ENCODE measurements around the gene SIPA1. TPM values are rescaled to one million over a fixed set of nuclear protein-coding genes. Genes with fewer than 3 reads are reported as not detected.

SIPA1 gene
- total RNA-seq, 1 donor from 2014 or later, result 45.3 TPM

DNA sequence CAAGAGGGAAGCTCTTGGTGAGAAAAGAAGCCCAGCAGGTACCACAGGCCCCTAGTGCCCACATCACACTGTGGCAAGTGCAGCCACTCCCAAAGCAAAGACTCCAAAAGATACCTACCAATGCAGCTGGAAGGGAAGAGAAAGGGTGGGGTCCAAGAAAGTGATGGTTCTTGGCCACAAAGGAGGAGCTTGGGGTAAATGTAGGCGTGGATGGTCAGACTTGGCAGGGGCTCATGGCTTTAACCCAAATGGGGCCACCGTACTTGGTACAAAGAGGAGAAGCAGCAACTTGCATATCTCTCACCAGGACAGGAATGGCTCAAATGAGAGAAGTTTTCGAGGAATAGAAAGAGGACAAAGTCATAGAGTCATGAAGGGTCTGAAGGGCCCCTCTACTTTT, 28.7 kb upstream of the SIPA1 start:
- DNase-seq (ENCODE audit: low read depth, low spot score), result no peak

DNA sequence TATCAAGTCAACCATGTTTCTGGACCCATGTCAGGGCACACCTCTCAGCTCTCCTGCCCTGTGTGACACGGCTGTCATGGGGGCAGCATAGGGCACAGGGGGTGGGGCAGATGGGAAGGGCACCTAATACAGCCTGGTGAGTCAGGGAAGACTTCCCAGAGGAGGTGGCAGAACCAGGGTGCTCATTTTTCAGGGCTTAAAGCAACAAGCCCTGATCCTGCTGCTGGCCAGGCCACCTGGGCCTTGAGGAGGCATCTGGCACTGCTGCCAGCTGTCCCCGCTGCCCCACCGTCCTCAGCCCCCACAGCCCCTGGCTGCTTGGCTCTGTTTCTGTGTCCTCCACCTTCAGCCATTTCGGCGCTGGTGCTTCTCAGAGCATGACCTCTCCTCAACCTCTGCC, 28.2 kb upstream of the SIPA1 start:
- no peak for DNase-seq (ENCODE audit: low read depth, low spot score)

DNA sequence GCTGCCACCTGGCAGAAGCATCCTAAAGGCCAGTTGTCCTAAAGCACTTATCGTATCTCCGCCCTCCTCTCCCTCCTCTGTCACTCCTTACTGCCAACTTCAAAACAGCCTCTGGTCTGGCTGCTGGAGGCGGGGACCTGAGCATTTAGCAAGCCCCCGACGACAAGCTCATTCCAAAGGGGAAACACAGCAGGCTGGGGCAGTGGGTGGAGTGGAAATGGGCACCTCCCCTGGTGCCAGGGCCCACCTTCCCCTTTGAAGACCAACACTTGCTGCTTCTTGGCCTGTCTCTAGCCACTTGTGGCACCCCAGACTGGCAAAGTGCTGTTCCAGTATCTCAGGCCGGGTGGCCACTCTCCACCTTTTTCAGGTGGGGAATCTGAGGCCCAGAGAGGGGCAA, 27.5 kb upstream of the SIPA1 start:
- no peak for DNase-seq (ENCODE audit: low read depth, low spot score)

DNA sequence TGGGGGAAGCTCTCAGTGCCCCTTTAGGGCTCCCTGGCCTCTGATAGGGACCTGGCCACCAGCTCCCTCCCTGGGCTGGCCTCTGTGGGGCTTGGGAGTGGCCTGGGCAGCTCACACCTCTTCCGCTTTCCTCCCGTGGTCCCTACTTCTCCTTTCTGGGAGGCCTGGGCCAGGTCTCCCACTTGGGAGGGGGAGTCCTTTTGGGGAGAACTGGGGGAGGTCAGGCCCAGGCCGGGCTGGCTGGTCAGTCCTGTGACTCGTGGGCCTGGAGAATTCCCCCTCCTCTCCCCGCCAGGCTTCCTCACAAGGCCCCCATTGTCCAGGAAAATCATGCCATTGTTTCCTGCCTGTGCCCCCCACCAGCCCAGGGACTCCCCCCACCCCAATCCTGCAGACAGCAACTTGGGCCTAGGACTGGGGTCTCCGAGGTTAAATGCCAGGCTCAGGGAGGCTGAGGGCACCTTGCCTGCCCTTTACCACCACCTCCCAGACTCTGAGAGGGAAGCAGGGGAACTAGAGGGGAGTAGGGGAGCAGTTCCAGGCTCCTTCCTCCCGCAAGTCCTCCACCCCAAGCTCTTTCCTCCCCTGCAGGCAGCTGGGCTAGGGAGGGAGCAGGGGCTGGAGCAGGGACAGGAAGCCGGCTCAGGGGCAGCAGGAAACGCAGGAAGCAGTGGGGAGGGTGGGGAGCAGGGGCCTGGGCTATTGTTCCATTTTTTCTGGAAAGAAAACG, 26.7 kb upstream of the SIPA1 start:
- DNase-seq (ENCODE audit: low read depth, low spot score), result peak; percentile 84

DNA sequence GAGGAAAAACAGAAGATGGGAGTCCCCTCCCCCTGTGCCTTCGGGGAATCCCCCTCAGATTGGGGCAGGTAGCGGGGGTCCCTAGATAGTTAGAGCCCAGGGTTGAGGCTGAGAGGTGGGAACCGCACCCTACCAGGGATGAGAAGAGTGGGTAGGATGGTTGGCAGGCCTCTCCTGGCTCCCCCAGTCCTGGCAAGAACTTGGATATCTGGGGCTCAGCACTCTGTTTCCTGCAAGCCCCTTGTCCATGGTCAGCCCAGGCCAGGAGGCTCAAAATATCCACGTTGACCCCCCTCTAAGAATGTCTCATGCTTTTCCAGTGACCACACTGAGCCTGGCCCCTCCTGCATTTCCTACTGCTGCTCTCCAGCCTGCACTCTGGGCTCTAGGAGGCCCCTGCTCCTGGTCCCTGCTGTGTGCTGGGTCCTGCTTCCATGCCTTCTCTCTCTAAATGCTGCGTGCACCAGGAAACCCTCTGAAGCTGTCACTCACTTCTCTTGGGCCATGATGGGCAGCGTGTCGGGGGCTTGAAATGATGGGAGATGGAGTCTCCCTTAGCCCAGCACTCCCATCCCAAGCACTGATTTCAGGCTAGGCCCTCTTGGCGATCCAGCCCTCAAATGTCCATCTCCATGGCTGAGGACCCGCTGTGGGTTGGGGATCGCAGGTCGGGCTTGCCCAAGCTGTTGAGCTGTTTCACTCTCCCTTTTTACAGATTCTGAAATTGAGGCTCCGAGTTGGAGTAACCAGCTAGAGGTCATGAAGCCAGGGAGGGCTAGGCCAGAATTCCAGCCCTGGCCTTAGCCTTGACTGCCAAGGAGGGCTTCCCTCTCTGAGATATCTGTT, 25.9 kb upstream of the SIPA1 start:
- DNase-seq (ENCODE audit: low read depth, low spot score), result peak; percentile 59

DNA sequence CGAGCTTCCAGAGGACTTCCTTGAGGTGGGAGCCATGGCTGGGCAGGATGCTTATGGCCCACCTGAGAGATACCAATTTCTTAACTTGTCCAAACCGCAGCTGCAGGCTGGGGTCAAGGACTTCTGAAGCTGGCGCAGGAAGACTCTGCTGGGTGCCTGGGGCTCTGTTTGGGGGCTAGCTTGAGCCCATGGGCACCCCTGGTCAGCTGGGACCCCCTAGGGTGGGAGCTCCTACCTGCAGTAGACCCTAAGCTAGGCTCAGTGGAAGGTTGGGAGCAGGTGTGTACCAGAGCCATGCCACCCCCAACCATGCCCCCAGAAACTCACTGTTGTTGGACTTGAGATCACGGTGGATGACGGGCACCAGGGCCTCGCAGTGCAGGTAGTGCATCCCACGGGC, 25.2 kb upstream of the SIPA1 start:
- DNase-seq (ENCODE audit: low read depth, low spot score), result no peak

DNA sequence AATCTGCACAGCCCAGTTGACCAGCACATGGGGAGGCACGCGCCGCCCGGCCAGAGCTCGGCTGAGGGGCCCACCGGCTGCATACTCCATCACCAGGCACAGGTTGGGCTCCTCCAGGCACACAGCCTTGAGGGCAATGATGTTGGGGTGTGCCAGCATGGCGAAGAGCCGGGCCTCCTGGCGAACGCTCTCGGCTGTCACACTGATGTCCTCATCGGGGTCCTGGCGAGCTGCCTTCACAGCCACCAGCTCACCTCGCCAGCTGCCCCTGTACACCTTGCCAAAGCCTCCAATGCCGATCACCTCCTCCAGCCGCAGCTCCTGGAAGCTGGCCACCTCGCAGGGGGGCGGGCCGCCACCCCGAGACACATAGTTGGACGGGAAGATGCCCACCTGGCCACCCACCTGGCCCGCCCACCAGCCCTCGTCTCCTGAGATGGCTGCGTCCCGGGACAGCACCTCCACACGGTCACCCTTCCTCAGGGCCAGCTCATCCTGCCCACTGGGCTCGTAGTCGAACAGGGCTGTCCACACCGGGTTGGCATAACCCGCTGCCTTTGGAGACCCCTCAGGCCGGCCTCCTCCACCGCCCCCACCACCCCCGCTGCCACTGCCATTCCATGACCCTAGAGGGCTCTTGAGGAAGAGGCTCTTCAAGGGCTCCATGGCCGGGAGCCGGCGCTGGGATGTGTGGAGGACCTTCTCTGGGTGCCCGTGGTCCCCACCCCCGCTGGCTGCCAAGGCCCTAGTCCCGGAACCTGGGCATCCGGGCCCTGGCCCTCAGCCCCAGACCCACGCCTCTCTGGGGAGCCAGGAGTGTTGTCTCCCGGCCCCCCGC, 24.6 kb upstream of the SIPA1 start:
- no peak for DNase-seq (ENCODE audit: low read depth, low spot score)

DNA sequence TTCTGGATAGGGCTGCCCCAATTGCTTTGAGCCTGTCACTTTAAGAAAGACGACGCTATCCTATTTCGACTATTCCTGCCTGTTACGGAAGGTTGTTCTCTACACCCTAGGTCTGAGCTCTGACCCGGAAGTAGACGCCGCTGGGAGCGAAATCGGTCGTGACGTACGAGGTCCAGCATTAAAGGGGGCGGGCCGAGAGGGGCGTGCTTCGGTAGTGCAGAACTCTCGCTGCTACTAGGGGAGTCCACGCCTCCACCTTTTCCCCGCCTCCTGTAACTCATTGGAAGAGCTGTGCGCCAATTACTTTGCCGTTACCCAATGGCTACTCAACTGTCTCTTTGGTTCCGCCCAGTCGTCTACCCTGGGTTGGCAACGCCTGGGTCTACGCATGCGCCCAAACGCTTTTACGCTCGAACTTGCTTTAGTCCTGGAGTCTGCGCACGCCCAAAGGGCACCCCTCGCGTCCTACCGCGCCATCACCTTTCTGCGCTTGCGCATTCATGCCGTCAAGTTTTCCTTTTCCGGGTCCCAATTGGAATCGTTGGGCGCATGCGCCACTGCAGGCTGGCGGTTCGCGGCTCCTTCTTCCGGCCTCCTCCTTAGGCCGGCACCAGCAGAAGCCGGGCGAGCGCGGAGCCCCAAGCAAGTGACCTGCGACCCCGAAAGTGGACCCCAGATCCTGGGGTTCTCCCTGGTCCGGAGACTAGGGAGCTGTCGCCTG, 22.5 kb upstream of the SIPA1 start, which contains the start of gene PCNX3:
Gene PCNX3, plus strand, starts transcription at position 548 of the 721 bp plus-strand sequence. CDS start 536 bp downstream, outside the sequence.
- DNase-seq (ENCODE audit: low read depth, low spot score), result peak; percentile 100

DNA sequence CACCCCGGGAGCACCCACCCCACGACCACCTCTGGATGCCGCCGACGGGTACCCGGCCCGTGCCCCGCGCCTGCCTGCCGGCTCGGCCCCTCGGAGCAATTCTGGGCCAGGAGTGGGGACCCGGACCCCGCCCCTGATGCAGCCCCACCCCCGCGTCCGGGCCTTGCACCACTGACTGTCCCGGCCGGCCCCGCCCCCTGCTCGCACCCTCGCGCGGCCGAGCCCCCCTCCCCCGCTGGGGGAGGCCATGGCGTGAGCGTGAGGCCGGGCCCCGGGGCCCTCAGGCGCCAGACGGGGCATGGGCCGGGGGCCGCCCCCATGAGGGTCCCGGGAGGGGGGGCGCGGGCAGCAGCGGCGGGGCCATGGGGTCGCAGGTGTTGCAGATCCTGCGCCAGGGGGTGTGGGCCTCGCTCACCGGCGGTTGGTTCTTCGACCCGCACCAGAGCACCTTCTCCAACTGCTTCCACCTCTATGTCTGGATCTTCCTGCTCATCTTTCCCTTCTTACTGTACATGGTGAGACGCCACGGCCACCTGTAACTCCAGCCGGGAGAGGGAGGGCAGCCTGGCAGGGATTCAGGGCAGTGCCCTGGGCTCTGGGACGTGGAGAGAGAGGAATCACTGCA, 21.8 kb upstream of the SIPA1 start:
- DNase-seq (ENCODE audit: low read depth, low spot score), result no peak

DNA sequence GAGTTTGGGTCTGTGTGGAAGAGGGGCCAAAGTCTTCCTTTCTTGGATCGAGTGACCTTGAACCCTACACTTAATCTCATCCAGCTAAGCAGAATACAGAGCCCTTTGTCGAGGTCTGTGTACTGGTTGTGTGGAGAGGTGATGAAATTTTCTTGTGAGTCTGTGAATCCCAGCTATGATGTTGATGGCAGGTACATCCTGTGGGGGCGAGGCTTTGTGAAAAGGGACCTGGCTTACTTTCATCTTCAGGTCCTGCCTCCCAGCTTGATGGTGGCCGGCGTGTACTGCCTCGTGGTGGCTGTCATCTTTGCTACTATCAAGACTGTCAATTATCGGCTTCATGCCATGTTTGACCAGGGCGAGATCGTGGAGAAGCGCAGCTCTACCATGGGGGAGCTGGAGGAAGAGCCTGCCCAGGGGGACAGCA, 21.3 kb upstream of the SIPA1 start:
- DNase-seq (ENCODE audit: low read depth, low spot score), result no peak

DNA sequence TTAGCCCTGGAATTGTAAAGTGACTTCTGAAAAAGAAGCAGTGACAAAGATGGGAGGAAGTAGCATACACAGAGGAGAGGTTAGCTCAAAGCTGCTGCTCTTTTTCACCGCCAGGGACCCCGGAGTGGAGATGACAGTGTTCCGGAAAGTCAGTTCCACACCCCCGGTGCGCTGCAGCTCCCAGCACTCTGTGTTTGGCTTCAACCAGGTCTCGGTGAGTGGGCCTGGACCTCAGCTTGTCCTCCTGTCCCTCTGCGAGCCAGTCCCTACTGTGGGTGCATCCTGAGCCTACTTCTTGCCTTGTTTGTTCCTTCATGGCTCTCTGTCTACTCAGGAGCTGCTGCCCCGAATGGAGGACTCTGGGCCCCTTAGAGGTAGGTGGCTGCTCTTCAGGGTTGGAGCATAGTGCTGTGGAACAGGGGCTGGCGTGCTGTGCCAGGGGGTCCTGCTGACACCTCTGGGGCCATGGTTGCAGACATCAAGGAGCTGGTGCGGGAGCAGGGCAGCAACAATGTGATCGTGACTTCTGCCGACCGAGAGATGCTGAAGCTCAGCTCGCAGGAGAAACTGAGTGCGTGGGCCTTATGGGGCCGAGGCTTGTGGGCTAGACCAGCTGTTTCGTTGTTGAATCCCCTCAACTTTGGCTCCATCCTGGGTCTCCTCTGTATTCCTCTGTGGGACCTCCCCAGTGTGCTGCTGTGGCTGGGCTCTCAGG, 20.6 kb upstream of the SIPA1 start:
- DNase-seq (ENCODE audit: low read depth, low spot score), result no peak

DNA sequence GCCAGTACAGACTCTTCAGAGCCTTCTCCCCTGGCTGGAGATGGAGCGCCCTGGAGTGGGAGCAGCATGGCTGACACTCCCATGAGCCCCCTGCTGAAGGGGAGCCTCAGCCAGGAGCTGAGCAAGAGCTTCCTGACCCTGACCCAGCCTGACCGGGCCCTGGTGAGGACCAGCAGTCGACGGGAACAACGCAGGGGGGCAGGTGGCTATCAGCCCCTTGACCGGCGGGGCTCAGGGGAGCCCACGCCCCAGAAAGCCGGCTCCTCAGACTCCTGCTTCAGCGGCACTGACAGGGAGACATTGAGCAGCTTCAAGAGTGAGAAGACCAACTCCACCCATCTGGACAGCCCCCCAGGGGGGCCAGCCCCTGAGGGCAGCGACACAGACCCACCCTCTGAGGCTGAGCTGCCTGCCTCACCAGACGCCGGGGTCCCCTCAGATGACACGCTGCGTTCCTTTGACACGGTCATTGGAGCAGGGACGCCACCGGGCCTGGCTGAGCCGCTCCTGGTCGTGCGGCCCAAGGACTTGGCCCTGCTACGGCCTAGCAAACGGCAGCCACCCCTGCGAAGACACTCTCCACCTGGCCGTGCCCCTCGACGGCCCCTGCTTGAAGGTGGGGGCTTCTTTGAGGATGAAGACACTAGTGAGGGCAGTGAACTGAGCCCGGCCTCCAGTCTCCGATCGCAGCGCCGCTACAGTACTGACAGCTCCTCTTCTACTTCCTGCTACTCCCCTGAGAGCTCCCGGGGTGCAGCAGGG, 19.7 kb upstream of the SIPA1 start:
- no peak for DNase-seq (ENCODE audit: low read depth, low spot score)

DNA sequence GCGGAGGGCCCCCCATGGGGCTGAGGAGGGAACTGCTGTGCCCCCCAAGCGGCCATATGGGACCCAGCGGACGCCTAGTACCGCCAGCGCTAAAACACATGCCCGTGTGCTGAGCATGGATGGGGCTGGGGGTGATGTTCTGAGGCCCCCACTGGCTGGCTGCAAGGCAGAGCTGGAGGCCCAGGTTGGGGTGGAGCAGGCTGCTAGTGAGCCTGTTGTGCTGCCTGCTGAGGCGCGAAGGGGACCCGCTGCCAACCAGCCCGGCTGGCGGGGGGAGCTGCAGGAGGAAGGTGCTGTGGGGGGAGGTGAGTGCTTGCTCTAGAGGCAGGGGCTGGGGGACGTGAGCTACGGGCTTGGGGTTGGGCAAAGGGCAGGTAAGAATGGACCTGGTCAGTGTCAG, 19.1 kb upstream of the SIPA1 start:
- DNase-seq (ENCODE audit: low read depth, low spot score), result no peak

DNA sequence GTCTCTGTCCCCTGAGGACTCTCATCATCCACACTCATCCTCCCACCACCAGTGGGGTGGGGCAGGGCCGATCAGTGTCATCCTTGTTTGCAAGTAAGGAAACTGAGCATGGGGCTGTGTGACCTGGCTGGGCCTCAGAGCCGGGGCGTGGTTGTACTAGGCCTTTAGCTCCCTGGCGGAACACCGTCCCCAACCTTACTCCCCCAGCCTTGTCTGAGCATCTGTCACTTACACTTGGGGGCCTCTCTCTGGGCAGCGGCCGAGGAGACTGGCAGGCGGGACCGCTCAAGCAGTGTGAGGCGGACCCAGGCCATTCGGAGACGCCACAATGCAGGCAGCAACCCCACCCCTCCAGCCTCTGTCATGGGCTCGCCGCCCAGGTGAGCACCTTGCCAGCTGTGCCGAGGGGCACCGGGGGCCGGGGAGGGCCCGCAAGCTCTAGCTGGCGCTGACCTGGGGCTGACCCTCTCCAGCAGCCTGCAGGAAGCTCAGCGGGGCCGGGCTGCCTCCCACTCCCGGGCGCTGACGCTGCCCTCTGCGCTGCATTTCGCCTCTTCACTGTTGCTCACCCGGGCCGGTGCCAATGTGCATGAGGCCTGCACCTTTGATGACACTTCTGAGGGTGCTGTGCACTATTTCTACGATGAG, 18.5 kb upstream of the SIPA1 start:
- no peak for DNase-seq (ENCODE audit: low read depth, low spot score)

DNA sequence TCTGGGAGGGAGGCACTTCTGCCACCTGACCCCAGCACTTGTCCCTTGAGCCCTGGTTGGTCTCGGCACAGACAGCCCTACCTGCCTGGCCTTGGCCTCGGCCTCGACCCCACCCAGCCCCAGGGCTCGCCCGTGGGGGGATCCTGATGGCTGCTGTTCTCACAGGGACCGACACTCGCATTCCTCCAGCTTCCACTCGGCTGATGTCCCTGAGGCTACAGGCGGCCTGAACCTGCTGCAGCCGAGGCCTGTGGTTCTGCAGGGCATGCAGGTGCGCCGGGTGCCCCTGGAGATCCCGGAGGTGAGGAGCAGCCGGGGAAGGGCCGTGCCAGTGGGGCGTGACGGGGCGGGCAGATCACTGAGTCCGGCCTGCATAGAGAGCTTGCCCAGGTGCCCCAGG, 17.2 kb upstream of the SIPA1 start:
- no peak for DNase-seq (ENCODE audit: low read depth, low spot score)

DNA sequence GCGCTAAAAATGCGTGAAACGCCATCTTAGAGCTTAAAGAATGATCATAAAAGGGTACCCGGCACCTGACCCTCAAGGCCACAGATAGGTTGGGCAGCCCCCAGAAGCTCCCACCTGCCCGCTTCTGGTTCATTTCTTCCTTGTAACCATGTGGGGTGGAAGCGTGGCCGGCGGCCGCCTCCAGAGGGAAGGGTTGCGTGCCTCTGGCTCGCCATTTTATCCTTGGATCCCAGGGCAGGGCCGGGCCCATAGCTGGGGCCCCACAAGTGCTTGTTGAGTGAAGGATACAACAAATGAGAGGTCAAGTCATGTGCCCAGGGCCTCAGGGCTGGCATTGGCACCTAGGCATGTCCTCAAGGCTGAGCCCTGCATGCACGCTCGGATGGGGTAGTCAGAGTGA, 16.4 kb upstream of the SIPA1 start:
- DNase-seq (ENCODE audit: low read depth, low spot score), result no peak

DNA sequence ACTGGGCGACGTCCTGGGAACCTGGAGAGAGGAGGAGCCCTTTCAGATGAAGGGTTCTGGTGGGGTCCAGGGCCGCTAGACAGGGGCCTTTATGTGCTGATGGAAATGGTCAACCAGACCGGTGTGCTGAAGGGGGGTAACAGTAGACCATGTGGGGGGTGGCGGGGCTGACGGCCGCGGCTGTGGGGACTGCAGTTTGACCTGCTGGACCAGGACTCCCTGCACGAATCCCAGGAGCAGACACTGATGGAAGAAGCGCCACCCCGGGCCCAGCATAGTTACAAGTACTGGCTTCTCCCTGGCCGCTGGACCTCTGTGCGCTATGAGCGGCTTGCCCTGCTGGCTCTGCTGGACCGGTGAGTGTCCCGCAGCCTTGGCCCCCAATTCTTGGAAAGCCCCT, 15.9 kb upstream of the SIPA1 start:
- no peak for DNase-seq (ENCODE audit: low read depth, low spot score)

DNA sequence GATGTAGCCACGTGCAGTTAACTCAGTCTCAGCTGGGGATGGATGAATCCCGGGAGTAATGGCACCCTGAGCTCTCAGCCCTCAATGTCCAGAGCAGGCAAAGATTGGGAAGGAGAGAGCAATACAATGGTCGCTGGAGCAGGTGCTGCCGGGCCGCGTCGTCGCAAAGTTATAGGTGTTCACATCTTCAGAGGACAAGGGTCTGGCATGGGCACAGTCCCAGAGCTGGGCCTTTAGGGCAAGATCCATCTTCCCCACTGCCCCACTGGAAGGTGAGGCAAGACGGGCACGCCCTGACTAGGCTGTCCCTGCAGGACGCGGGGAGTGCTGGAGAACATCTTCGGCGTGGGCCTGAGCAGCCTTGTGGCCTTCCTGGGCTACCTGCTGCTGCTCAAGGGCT, 14.7 kb upstream of the SIPA1 start:
- DNase-seq (ENCODE audit: low read depth, low spot score), result no peak

Data from pulmonary artery endothelial cell (primary cell).